ENCODE measurements around the gene PILRA. TPM values are rescaled to one million over a fixed set of nuclear protein-coding genes. Genes with fewer than 3 reads are reported as not detected.

The PILRA gene
- total RNA-seq, 1 experiment from 2014 or later = 0.68 TPM

- Mint-ChIP-seq H3K4me1 (ENCODE audit: low read depth, unreplicated experiment) (no peaks in the 10 kb centered on the region), H3K27ac (ENCODE audit: unreplicated experiment) (no peak overlapping the region), H3K27me3 (ENCODE audit: insufficient read depth, unreplicated experiment) (no peaks in the 10 kb centered on the region), H3K36me3 (ENCODE audit: insufficient read depth, unreplicated experiment) (peaks cover 5% of the 10 kb centered on the region), H3K9me3 (ENCODE audit: unreplicated experiment) (no peaks in the 10 kb centered on the region), H3K4me3 (ENCODE audit: unreplicated experiment) (no peak overlapping the region)
- ChIA-PET CTCF (interaction anchor here (0.7 kb wide), 1 partner anchor 148 kb away, joined by 3 read pairs; no protein-coding TSS in a partner anchor), POLR2A (no interaction called here)
- Histone ChIP-seq H3K4me1 (no peaks in the 10 kb centered on the region), H3K4me3 (ENCODE audit: low read depth, low read length) (no peak overlapping the region), H3K36me3 (ENCODE audit: control insufficient read depth, insufficient read depth, low read length) (no peaks in the 10 kb centered on the region), H3K9me3 (no peaks in the 10 kb centered on the region), H3K27me3 (replicated peaks; ENCODE audit: control insufficient read depth, insufficient read depth, low read length) (no peaks in the 10 kb centered on the region)
- TF ChIP-seq CTCF (IDR thresholded peaks at IDR 0.05; ENCODE audit: insufficient read depth in 1 of 2, low read depth in 1 of 2, low read length in 1 of 2, severe bottlenecking in 1 of 2, unreplicated experiment in 1 of 2) = no peak
- DNase-seq = no peak
- no TSS peak for BruUV-seq (replicated peaks)
- intact Hi-C loops (cut with micrococcal nuclease; ENCODE audit: unreplicated experiment) = no loop called here
Observed at GRCh38 chr7:100423315-100423714, 50.0 kb downstream of the PILRA start.

DNA sequence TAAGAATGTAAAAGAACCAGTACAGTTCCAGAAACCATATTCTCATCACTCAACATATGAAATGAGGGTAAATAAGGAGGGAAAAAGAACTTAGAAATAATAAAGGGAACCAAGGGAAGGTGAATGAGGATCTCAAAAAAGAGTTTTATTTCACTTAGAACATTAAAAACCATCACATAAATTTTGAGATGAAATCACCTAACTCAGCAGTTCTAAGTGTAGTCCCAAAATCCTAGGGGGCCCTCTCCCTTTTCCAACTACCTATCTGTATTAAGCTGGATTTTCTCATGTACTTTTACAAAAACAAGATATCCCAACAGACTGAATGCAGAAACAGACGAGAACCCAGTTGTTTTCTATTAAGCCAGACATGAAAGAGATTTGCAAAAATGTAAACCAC, 52.1 kb downstream of the PILRA start:
- Histone ChIP-seq H3K27me3 (replicated peaks; ENCODE audit: control insufficient read depth, insufficient read depth, low read length) (no peaks in the 10 kb centered on the region), H3K4me3 (ENCODE audit: low read depth, low read length) (no peak overlapping the region), H3K9me3 (no peaks in the 10 kb centered on the region), H3K36me3 (ENCODE audit: control insufficient read depth, insufficient read depth, low read length) (no peaks in the 10 kb centered on the region), H3K4me1 (no peaks in the 10 kb centered on the region)
- no peak overlapping the region for H3K27ac Mint-ChIP-seq (ENCODE audit: unreplicated experiment)
- H3K27me3 Mint-ChIP-seq (ENCODE audit: insufficient read depth, unreplicated experiment) = peaks cover 4% of the 10 kb centered on the region
- no peak for DNase-seq
- BruUV-seq (replicated peaks) = no TSS peak
- H3K4me3 Mint-ChIP-seq (ENCODE audit: unreplicated experiment) = no peak overlapping the region
- ChIA-PET CTCF (interaction anchor here (1.1 kb wide), 1 partner anchor 18 kb away, joined by 5 read pairs; no protein-coding TSS in a partner anchor), POLR2A (no interaction called here)
- no peak for TF ChIP-seq CTCF (IDR thresholded peaks at IDR 0.05; ENCODE audit: insufficient read depth in 1 of 2, low read depth in 1 of 2, low read length in 1 of 2, severe bottlenecking in 1 of 2, unreplicated experiment in 1 of 2)
- no peaks in the 10 kb centered on the region for H3K4me1 Mint-ChIP-seq (ENCODE audit: low read depth, unreplicated experiment)
- H3K36me3 Mint-ChIP-seq (ENCODE audit: insufficient read depth, unreplicated experiment) = peaks cover 23% of the 10 kb centered on the region
- H3K9me3 Mint-ChIP-seq (ENCODE audit: unreplicated experiment) = no peaks in the 10 kb centered on the region
- intact Hi-C loops (cut with micrococcal nuclease; ENCODE audit: unreplicated experiment) = no loop called here

- no peaks in the 10 kb centered on the region; the same call in 1 of the 2 replicates for H3K36me3 ChIP-seq (ENCODE audit: control insufficient read depth, insufficient read depth, low read length)
- Mint-ChIP-seq H3K9me3 (ENCODE audit: unreplicated experiment) (no peaks in the 10 kb centered on the region), H3K4me3 (ENCODE audit: unreplicated experiment) (no peak overlapping the region), H3K27ac (ENCODE audit: unreplicated experiment) (no peak overlapping the region), H3K36me3 (ENCODE audit: insufficient read depth, unreplicated experiment) (peaks cover 27% of the 10 kb centered on the region), H3K4me1 (ENCODE audit: low read depth, unreplicated experiment) (peaks cover under 1% of the 10 kb centered on the region), H3K27me3 (ENCODE audit: insufficient read depth, unreplicated experiment) (peaks cover 4% of the 10 kb centered on the region)
- 0 out of 2 replicates have a peak, but pooled peaks cover 10% of the 10 kb centered on the region for H3K4me1 ChIP-seq
- TF ChIP-seq CTCF (IDR thresholded peaks at IDR 0.05; ENCODE audit: insufficient read depth in 1 of 2, low read depth in 1 of 2, low read length in 1 of 2, severe bottlenecking in 1 of 2, unreplicated experiment in 1 of 2) = no peak
- intact Hi-C loops (cut with micrococcal nuclease; ENCODE audit: unreplicated experiment) = no loop called here
- BruUV-seq (replicated peaks) = no TSS peak
- no peaks in the 10 kb centered on the region for H3K27me3 ChIP-seq (replicated peaks; ENCODE audit: control insufficient read depth, insufficient read depth, low read length)
- CTCF ChIA-PET = no interaction called here
- DNase-seq = no peak
- POLR2A ChIA-PET = no interaction called here
- no peak overlapping the region for H3K4me3 ChIP-seq (ENCODE audit: low read depth, low read length)
- no peaks in the 10 kb centered on the region for H3K9me3 ChIP-seq
Observed at GRCh38 chr7:100426516-100426915, 53.2 kb downstream of the PILRA start.
